Measurements from ENCODE around the gene SPATA6.

DNA sequence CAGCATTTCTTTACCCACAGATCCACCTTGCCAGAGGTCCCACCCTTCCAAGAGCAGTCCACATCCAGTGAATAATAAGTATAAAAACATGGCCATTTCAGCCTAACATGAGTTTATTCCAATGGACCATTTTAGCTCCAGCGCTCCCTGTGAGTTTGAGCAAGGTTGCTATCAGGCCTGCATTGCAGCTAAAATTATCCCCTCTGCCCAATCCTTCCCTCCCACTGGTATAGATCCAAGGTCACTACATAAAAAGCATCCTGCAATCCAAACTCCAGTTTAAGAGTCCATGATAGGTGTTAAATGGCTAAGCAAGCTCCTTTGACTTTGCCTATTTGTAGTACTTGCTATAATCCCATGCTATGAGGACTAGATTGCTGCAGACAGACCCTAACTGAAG, 213.9 kb downstream of the SPATA6 start:
- TF ChIP-seq, protein P1, sequence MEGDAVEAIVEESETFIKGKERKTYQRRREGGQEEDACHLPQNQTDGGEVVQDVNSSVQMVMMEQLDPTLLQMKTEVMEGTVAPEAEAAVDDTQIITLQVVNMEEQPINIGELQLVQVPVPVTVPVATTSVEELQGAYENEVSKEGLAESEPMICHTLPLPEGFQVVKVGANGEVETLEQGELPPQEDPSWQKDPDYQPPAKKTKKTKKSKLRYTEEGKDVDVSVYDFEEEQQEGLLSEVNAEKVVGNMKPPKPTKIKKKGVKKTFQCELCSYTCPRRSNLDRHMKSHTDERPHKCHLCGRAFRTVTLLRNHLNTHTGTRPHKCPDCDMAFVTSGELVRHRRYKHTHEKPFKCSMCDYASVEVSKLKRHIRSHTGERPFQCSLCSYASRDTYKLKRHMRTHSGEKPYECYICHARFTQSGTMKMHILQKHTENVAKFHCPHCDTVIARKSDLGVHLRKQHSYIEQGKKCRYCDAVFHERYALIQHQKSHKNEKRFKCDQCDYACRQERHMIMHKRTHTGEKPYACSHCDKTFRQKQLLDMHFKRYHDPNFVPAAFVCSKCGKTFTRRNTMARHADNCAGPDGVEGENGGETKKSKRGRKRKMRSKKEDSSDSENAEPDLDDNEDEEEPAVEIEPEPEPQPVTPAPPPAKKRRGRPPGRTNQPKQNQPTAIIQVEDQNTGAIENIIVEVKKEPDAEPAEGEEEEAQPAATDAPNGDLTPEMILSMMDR (IDR thresholded peaks at IDR 0.05; ENCODE audit: low read length) = no peak
- TF ChIP-seq EZH2 (IDR thresholded peaks at IDR 0.05; ENCODE audit: borderline replicate concordance, low read length) = no peak

All from OCI-LY1 (cell line).